HTERT RPE-1 (cell line): ENCODE measurements around the gene SMOC1.

Experiments used
- in situ Hi-C: fragments of 300-500 bp; cut with MboI; formaldehyde crosslinking; loops from 4 replicates; pipeline ENCODE4 v1.14.3; 2020; ENCODE audit warnings: low sequenced_read_pairs

Gene SMOC1

GRCh38 chr14:69973846-69974245 is 94.6 kb downstream of the SMOC1 start:
- in situ Hi-C loops, result no loop called here

DNA sequence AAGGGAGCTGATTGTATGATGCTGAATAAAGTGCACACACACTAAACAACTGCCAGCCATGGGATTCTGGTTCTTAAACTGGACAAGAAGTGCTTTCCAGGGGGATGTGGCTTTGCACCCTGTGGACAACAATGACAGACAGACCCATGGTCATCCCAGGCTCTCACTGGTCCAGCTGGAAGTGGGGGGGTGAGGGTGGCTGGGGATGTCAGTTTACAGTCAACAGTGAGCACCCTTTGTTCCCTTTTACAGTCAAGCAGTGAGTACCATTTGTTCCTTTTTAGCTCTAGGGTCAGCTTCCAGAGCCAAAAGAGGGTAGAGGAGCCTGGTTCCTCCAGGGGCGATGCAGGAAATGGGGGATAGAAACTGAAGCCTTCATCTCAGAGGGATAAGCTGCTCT is 100.7 kb downstream of the SMOC1 start:
- in situ Hi-C loops, result no loop called here

DNA sequence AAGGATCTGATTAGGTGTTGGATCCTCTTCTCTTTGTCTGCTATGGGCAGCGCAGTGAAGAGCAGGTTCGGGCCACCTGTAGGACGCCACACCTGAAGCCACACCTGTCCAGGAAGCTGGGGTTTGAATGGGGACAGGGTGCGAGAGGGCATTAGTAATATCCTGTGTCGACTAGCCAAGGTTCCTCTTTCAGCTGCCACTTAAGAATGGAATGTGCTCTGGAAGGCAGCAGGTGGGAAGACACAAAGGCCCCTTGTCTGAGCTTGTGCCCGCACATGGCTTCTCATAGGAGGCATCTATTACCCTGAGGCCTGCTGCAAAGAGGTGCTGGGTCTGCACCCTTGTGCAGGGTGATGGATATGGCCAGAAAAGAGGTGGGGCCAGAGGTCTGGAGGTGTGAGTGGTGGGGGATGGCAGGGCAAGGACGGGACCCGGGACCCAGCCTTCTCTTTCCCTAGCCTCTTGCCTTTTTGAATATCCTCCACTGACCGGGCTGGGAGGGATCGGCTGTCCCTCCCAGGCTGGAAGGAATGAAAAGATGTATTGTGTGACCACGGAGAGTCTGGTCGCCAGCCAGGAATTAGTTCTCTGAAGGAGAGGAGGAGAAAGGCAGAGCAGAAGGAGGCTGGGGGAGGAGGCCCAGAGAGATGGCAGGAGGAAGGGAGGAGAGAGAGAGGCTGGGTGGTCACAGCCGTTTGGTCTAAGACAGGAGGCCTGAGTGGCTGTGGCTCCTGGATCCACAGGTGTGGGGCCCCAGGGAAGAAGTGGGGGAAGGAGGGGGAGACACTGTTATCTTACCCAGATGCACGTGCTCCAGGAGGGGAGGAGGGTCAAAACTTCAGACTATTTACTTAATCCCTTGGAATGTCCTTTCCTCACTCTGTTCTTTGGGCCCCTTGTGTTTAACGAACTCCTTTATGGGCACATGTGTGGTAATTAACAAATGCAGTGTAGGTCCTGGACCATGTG is 101.5 kb downstream of the SMOC1 start:
- in situ Hi-C loops, result no loop called here

DNA sequence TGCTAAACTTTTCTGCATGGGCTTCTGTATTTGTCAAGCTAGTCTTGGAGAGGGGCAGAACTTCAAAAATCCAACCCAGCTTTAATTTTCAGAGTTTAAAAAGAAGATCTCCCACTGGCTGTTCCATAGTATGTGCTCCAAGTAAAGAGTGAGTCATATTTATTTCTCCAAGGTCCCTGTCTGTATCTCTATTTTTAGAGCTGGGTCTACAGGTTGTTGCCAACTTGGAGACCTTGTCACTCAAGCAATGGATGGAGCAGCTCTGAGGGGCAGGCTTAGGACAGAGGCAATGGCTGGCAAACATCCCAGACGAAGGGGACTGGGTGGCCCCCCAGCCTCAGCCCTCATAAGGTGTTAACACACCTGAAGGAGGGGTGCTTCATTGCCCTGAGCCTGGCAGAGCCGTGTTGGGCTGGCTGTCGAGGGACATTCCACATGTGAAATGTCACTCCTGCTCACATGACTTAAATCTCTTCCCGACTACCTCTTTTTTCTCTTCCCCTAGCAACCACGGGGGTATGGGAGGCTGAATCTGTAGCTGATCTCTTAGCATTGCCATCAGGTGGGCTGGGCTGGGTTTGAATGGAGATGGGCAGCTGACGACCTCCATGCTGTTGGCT is 103.1 kb downstream of the SMOC1 start:
- in situ Hi-C loops, result no loop called here

DNA sequence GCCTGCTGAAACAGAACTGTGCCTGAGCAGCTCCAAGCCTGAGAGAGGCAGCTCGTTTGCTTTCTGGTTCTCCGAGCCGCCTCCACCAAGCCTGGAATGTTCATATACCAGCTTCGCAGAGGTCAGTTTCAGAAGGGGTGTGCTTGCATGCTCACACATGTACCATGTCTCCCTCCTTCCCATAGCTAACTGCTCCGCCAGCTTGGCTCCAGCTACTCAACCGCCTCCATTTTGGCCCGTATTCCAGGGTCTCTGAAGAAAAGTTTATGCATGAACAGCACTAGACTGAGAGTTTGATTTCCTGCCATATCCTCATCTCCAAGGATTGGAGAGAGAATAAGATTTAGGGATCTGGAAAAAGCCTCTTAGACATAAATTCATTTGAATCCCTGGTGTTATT is 103.7 kb downstream of the SMOC1 start:
- in situ Hi-C loops, result no loop called here

GRCh38 chr14:69983317-69983716 is 104.1 kb downstream of the SMOC1 start:
- in situ Hi-C loops, result no loop called here

GRCh38 chr14:69985463-69985862 is 106.2 kb downstream of the SMOC1 start:
- in situ Hi-C loops, result no loop called here

DNA sequence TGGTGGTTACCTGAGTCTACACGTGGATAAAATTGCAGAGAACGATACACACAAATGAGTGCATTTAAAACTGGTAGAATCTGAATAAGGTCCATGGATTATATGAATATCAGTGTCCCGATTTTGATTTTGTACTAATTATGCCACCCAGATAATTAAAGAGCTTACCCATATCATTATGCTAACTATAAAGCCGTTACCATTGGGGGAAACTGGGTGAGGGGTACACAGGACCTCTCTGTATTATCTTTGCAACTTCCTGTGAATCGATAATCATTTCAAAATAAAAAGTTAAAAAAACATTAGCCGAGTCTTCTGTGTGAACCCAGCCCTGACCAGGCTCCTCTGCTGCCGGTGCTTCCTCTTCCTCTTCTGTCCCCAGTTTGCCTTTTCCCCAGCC is 107.1 kb downstream of the SMOC1 start:
- in situ Hi-C loops, result no loop called here

DNA sequence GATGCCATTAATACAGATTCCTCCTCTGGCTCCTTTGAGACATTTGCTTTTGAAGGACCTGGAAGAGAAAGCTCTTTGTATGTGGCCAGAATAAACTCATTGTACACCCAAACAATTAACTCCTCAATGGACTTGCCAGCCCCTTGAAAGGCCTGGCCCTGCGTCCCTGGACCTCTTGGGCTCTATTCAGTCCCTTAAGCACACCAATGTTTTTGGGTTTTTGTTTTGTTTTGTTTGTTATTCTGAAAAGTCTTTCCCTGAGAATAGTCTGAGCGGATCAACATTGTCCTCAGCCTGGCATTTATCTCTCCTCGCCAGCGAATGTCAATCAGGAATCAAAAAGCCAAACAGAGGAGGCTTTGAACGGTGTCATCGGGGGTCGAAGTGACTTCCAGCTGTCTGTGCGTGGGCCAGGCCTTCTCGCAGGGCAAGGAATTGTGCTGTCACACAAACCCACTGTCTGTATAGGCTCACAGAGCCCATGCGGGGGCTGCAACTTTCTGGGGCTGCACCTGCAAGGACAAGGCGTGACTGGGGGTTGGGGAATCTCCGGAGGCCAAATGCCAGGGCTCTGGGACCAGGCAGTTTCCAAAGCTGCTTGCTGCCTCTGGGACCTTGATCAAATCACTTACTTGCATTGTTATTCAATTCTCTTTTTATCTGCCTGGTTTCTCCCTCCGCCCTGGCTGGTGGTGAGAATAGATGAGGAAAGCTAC is 108.3 kb downstream of the SMOC1 start:
- in situ Hi-C loops, result no loop called here

- in situ Hi-C loops, result no loop called here
Measured at GRCh38 chr14:69988979-69989378, 109.8 kb downstream of the SMOC1 start.

DNA sequence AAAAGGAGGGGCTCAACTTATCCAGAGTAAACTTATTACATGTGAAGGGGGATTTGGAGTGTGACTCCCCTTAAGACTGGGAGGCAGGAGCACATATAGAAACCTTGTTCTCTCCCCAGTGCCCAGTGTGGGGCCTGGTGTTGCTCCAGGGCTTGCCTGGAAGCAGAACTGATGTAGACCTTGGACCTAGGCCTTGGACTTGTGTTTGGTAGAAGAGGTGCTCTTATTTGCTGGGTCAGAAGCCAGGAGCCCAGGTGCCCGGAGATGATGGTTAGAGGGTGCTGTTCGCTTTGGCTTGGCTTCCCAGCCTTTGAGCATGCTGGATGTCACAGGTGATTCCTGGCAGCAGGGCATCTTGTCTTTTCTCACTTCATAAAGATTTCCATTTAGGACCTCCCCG is 110.4 kb downstream of the SMOC1 start:
- in situ Hi-C loops, result no loop called here

DNA sequence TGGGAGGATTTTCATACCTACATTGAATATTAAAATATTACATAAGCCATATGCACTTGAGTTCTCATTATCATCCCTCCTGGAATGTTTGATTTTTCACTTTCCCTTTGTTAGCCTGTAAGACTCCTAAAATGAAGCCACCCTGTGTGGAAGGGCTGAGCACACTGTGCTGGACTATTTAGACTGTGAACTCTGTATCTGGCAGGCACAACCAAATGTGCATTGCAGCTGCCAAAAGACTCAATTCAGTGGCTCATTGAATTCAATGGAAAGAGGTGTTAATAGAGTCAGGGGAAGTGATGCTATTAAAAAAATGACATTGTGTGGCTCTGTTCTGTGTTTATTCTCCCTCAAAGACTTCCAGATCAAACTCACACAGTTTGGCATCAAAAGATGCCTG is 111.1 kb downstream of the SMOC1 start:
- in situ Hi-C loops, result no loop called here

GRCh38 chr14:69991422-69991821 is 112.2 kb downstream of the SMOC1 start:
- in situ Hi-C loops, result no loop called here

DNA sequence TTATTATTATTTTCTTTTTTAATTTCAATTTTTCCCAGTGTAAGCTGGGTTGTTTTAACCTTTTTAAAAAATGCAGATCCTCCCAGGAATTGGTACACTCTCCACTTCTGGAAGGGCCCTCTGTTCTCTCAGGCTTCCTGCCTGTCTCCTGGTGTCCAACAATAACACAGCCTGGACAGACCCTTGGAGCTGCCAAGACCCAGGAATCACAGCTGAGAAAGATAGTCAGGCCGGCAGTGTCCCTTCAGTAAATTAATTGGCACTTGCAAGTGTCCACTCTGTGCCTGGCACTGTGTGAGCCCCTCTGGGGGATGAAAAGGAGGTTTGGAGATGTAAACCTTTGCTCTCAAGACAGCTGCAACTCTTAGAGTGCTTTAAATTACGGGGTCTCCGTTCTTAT is 113.3 kb downstream of the SMOC1 start:
- in situ Hi-C loops, result no loop called here

DNA sequence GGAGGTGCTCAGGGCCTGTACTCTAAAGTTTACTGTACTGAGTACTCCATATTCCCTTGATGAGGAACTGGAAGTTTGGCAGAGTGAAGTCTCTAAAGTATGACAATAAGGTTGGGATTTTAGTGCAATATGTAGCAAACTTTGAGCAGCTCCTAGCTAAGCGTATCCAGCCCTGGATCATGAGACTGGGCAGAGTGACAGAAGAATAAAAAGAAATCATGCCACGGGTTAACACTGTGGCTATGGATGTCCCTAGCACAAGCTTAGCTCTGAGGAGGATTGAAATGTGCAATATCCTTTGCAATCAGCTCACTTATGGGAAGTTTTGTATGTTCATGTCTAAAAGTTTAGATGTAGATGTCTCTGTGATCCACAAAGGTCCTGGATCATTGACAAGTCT is 114.1 kb downstream of the SMOC1 start:
- in situ Hi-C loops, result no loop called here

- in situ Hi-C loops, result no loop called here
Measured at GRCh38 chr14:69994002-69994401, 114.8 kb downstream of the SMOC1 start.

- in situ Hi-C loops, result no loop called here
Measured at GRCh38 chr14:69996216-69996615, 117.0 kb downstream of the SMOC1 start.

DNA sequence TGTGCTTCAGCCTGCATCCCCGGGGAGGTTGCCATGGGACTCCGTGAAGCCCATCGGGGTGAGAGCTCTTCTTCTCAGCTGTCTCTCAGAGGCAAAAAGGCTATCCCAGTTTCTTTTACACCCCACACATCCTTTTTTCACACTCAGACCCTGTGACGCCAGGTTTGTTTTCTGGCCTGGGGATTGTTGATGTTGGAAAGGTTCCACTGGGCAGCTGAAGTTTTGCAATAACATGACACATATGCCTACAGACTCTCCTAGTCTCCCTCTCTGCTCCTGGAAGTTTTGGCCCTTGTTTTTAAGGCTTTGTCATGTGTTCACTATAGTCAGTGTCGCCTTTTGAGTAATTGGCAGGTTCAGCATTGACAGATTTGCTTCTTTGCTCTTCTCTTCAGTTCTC is 118.6 kb downstream of the SMOC1 start:
- in situ Hi-C loops, result no loop called here

DNA sequence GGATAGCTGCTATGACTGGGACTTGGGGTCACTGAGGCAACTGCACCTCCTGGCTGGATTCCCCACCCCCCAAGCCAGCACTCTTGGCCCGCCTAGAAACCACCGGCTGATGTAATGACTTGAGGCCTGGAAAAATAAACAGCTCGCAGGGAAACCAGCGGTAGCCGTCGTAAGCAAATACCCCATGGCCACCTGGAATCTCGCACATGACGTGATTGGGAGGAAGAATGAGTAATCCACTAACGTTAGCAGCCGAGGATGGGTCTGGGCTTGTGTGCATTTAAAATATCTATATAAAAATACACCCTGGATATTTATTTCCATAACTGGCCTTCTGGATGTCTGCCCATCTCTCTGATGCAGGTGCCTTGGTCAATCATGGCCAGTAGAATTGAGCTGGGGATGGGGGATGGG is 120.1 kb downstream of the SMOC1 start:
- in situ Hi-C loops, result no loop called here

GRCh38 chr14:70000601-70001000 is 121.4 kb downstream of the SMOC1 start:
- in situ Hi-C loops, result no loop called here

- in situ Hi-C loops, result no loop called here
Measured at GRCh38 chr14:70002589-70003346, 123.6 kb downstream of the SMOC1 start.
